Astrocyte (in vitro differentiated cells and primary cell): ENCODE results near the gene MCRS1. TPM values are rescaled to one million over a fixed set of nuclear protein-coding genes. Genes with fewer than 3 reads are reported as not detected.

Experiments used
- DNase-seq: peaks from one replicate; pipeline ENCODE4 v3.0.0-alpha.2; 2010; ENCODE audit warnings: low read depth
- FAIRE-seq: peaks from 2 replicates; lab custom pipeline; 2011; peaks lifted over from hg19 to GRCh38; lab: Jason Lieb, UNC
- H2AFZ ChIP-seq: 2 replicates; pipeline ENCODE4 v1.6.0; 2012; ENCODE audit warnings: low read depth, low read length, inconsistent platforms
- H3K27ac ChIP-seq: 2 replicates; pipeline ENCODE4 v1.5.1; 2011; ENCODE audit warnings: low read depth, low read length, inconsistent platforms
- H3K27me3 ChIP-seq: 2 replicates; pipeline ENCODE4 v1.6.0; 2011; ENCODE audit warnings: low read length, inconsistent platforms; ENCODE audit not compliant: insufficient read depth
- H3K36me3 ChIP-seq: 2 replicates; pipeline ENCODE4 v1.5.1; 2011; ENCODE audit warnings: low read length, inconsistent platforms; ENCODE audit not compliant: insufficient read depth
- H3K4me1 ChIP-seq: 2 replicates; pipeline ENCODE4 v1.5.1; 2011; ENCODE audit warnings: low read length, inconsistent platforms; ENCODE audit not compliant: insufficient read depth
- H3K4me2 ChIP-seq: 2 replicates; pipeline ENCODE4 v1.6.0; 2012; ENCODE audit warnings: low read length, inconsistent platforms
- H3K4me3 ChIP-seq: 2 replicates; pipeline ENCODE4 v1.5.1; 2011; ENCODE audit warnings: low read depth, mild to moderate bottlenecking, low read length, inconsistent platforms; ENCODE audit not compliant: insufficient read depth
- H3K79me2 ChIP-seq: 2 replicates; pipeline ENCODE4 v1.6.0; 2012; ENCODE audit warnings: mild to moderate bottlenecking, low read length, inconsistent platforms; ENCODE audit not compliant: insufficient read depth
- H3K9ac ChIP-seq: 2 replicates; pipeline ENCODE4 v1.6.0; 2012; ENCODE audit warnings: mild to moderate bottlenecking, low read length, inconsistent platforms
- H3K9me3 ChIP-seq: 2 replicates; pipeline ENCODE4 v1.5.1; 2012; ENCODE audit warnings: low read depth, mild to moderate bottlenecking, low read length, inconsistent platforms; ENCODE audit not compliant: insufficient read depth
- H4K20me1 ChIP-seq: 2 replicates; pipeline ENCODE4 v1.6.0; 2012; ENCODE audit warnings: low read length, inconsistent platforms; ENCODE audit not compliant: insufficient read depth
- H3K27ac Mint-ChIP-seq: one replicate; pipeline ENCODE4 v1.8.0; 2021; ENCODE audit warnings: mild to moderate bottlenecking, mixed read lengths; ENCODE audit not compliant: unreplicated experiment
- H3K27me3 Mint-ChIP-seq: one replicate; pipeline ENCODE4 v1.8.0; 2021; ENCODE audit warnings: low read depth, mixed read lengths; ENCODE audit not compliant: unreplicated experiment
- H3K36me3 Mint-ChIP-seq: one replicate; pipeline ENCODE4 v1.8.0; 2021; ENCODE audit warnings: low read depth, mixed read lengths; ENCODE audit not compliant: unreplicated experiment
- H3K4me1 Mint-ChIP-seq: one replicate; pipeline ENCODE4 v1.8.0; 2021; ENCODE audit warnings: low read depth, mixed read lengths; ENCODE audit not compliant: unreplicated experiment
- H3K4me3 Mint-ChIP-seq: one replicate; pipeline ENCODE4 v1.8.0; 2021; ENCODE audit warnings: mild to moderate bottlenecking, moderate library complexity, mixed read lengths; ENCODE audit not compliant: unreplicated experiment
- H3K9me3 Mint-ChIP-seq: one replicate; pipeline ENCODE4 v1.8.0; 2021; ENCODE audit warnings: mild to moderate bottlenecking, mixed read lengths; ENCODE audit not compliant: unreplicated experiment
- CTCF ChIP-seq: IDR thresholded peaks from 2 replicates; pipeline ENCODE4 v1.5.1; 2011; ENCODE audit warnings: low read depth, mild to moderate bottlenecking, inconsistent platforms, low read length, moderate library complexity; ENCODE audit not compliant: insufficient read depth
- EZH2 ChIP-seq: IDR thresholded peaks from 2 replicates; pipeline ENCODE4 v1.6.1; 2012; ENCODE audit warnings: mild to moderate bottlenecking, low read length, inconsistent platforms; ENCODE audit not compliant: insufficient read depth
- total RNA-seq: library from RNA; stranded (reverse); gene quantifications from 2 replicates; pipeline ENCODE4 v1.2.1, GENCODE V29; 2021

Gene MCRS1
- total RNA-seq, 1 donor from 2014 or later, result 45.2 TPM

- Mint-ChIP-seq H3K9me3 (peaks cover 4% of the 10 kb centered on the region), H3K4me3 (no peak overlapping the region), H3K36me3 (peaks cover 25% of the 10 kb centered on the region), H3K27me3 (no peaks in the 10 kb centered on the region), H3K4me1 (peaks cover 5% of the 10 kb centered on the region), H3K27ac (no peak overlapping the region)
- DNase-seq (no peak), FAIRE-seq (no peak)
- no peak overlapping the region for H3K4me2 ChIP-seq
- no peak overlapping the region for H3K9ac ChIP-seq
- no peak overlapping the region for H2AFZ ChIP-seq
- peaks cover 3% of the 10 kb centered on the region for H3K79me2 ChIP-seq
- peaks cover 10% of the 10 kb centered on the region for H4K20me1 ChIP-seq
- no peaks in the 10 kb centered on the region for H3K27me3 ChIP-seq
- no peak overlapping the region for H3K4me3 ChIP-seq
- H3K9me3 ChIP-seq, result no peaks in the 10 kb centered on the region
- H3K36me3 ChIP-seq, result peaks cover 3% of the 10 kb centered on the region
- TF ChIP-seq CTCF (no peak), EZH2 (no peak)
- no peak overlapping the region for H3K27ac ChIP-seq
- no peaks in the 10 kb centered on the region for H3K4me1 ChIP-seq
These were observed 19.4 kb upstream of the MCRS1 start for GRCh38 chr12:49587174-49587908.

GRCh38 chr12:49585477-49586459, 17.8 kb upstream of the MCRS1 start:
- Histone ChIP-seq H3K4me2 (no peak overlapping the region), H4K20me1 (peaks cover 23% of the 10 kb centered on the region), H3K4me3 (no peak overlapping the region), H3K27me3 (no peaks in the 10 kb centered on the region), H2AFZ (no peak overlapping the region), H3K79me2 (peaks cover 6% of the 10 kb centered on the region), H3K9ac (no peak overlapping the region), H3K36me3 (peaks cover 3% of the 10 kb centered on the region), H3K27ac (no peak overlapping the region), H3K9me3 (no peaks in the 10 kb centered on the region), H3K4me1 (peaks cover 1% of the 10 kb centered on the region)
- no peak overlapping the region for H3K4me3 Mint-ChIP-seq
- no peak overlapping the region for H3K27ac Mint-ChIP-seq
- H3K27me3 Mint-ChIP-seq, result no peaks in the 10 kb centered on the region
- FAIRE-seq (no peak), DNase-seq (no peak)
- peaks cover 11% of the 10 kb centered on the region for H3K4me1 Mint-ChIP-seq
- no peaks in the 10 kb centered on the region for H3K9me3 Mint-ChIP-seq
- no peak for TF ChIP-seq EZH2
- TF ChIP-seq CTCF, result no peak
- peaks cover 19% of the 10 kb centered on the region for H3K36me3 Mint-ChIP-seq
